NT2/D1 (cell line): Measurements from ENCODE around the gene PTPN6.

Source experiments
- DNase-seq: peaks from one replicate; pipeline ENCODE4 v3.0.0-alpha.2; 2011; ENCODE audit warnings: low read depth, low spot score
- H3K27me3 ChIP-seq: 2 replicates; pipeline ENCODE4 v1.6.0; 2011; ENCODE audit warnings: mild to moderate bottlenecking; ENCODE audit not compliant: insufficient read length, insufficient read depth
- H3K36me3 ChIP-seq: 2 replicates; pipeline ENCODE4 v1.6.1; 2011; ENCODE audit warnings: mild to moderate bottlenecking, low read length, mixed read lengths; ENCODE audit not compliant: insufficient read depth, insufficient read length
- H3K4me1 ChIP-seq: 2 replicates; pipeline ENCODE4 v1.5.1; 2011; ENCODE audit not compliant: insufficient read depth, insufficient read length
- H3K4me3 ChIP-seq: 2 replicates; pipeline ENCODE4 v1.5.1; 2011; ENCODE audit warnings: low read depth; ENCODE audit not compliant: insufficient read length
- H3K9ac ChIP-seq: 2 replicates; pipeline ENCODE4 v1.6.0; 2011; ENCODE audit warnings: low read depth; ENCODE audit not compliant: insufficient read length
- H3K9me3 ChIP-seq: 2 replicates; pipeline ENCODE4 v1.5.1; 2011; ENCODE audit warnings: mild to moderate bottlenecking, low read length; ENCODE audit not compliant: insufficient read depth
- SUZ12 ChIP-seq: IDR thresholded peaks from 2 replicates; pipeline ENCODE4 v1.6.1; 2011; ENCODE audit not compliant: insufficient read length, insufficient read depth; ENCODE audit errors: extremely low read depth
- YY1 ChIP-seq: IDR thresholded peaks from 2 replicates; pipeline ENCODE4 v1.6.1; 2011; ENCODE audit not compliant: insufficient read length, insufficient read depth
- ZNF274 ChIP-seq: IDR thresholded peaks from 2 replicates; pipeline ENCODE4 v1.6.1; 2011; ENCODE audit warnings: mild to moderate bottlenecking, low read depth, low read length

Gene PTPN6

DNA sequence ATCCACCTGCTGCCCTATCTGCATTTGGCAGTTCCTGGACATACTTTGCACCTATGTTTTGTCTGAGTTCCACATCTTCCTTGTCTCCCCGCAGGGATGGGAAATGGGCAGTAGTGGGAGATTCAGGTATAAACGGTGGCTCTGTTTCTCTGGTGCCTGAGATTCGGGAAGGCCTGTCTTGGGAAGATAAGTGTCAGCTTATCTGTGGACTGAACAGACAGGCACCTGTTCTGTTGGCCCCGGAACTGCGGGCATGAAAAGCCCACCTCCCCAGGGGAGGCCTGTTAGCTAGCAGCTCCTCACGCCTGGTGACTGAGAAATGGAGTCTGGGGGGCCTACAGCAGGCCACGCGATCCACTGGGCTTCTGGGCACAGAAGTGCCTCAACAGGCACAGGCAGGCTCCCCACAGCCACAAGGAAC, 13.5 kb downstream of the PTPN6 start:
- Histone ChIP-seq H3K4me3 (no peak overlapping the region), H3K27me3 (no peaks in the 10 kb centered on the region), H3K4me1 (peaks cover 55% of the 10 kb centered on the region), H3K9ac (peak overlapping the region; percentile 50), H3K36me3 (peaks cover 63% of the 10 kb centered on the region), H3K9me3 (no peaks in the 10 kb centered on the region)
- no peak for DNase-seq
- TF ChIP-seq YY1 = no peak
- no peak for TF ChIP-seq ZNF274
- no peak for TF ChIP-seq SUZ12

DNA sequence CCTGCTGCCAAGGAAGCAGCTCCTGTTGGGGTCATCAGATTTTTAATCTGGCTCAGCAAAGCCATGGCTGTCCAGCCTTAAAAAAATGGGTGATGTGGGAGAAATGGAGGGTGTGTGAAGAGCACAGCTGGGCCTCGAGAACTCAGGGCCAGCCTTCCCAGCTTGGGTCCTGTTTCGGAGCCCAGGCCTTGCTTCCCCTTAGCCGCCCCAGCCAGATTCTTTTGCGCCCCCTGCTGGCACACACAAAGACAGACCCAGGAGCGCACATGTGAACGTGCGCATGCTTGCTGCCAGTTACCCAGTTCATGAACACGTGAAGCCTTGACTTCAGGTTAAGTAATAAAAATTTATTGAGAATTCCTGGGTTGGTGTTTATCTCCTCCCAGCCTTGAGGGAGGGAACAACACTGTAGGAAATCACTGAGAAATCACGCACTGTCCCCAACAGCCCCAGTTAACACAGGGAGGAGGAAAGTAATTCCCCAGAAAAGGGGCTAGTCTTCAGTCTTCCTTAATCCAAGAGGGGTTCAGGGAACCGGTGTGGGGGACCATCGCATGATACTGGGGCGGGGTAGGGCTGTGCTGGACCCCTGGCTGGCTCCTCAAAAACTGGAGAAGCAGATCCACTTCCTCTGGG, 14.0 kb downstream of the PTPN6 start:
- Histone ChIP-seq H3K9ac (peak overlapping the region; percentile 50), H3K4me1 (peaks cover 54% of the 10 kb centered on the region), H3K36me3 (peaks cover 65% of the 10 kb centered on the region), H3K9me3 (no peaks in the 10 kb centered on the region), H3K27me3 (no peaks in the 10 kb centered on the region), H3K4me3 (no peak overlapping the region)
- TF ChIP-seq ZNF274 (no peak), SUZ12 (no peak), YY1 (no peak)
- DNase-seq = peak; percentile 95

DNA sequence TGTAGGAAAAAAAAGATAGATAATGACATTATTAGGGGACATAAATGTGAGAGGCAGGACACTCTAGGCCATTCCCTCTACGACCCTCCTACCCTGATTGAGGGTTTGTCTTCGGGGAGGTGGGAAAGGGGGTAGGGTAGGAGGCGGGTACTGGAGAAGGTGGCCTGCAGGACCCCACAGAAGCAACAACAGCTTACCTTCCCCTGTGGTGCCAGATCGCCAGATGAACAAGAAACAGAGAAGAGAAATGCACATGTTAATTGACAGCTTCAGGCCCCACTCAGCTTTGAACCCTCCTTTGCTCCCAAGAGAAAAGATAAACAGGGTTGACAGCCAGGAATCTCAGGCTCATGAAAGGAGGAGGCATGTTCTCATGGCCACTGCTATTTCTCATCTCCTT, 14.6 kb downstream of the PTPN6 start:
- peaks cover 48% of the 10 kb centered on the region for H3K4me1 ChIP-seq
- DNase-seq = no peak
- no peak for TF ChIP-seq ZNF274
- no peak for TF ChIP-seq SUZ12
- TF ChIP-seq YY1 = no peak
- H3K36me3 ChIP-seq = peaks cover 63% of the 10 kb centered on the region
- H3K27me3 ChIP-seq = no peaks in the 10 kb centered on the region
- H3K9me3 ChIP-seq = no peaks in the 10 kb centered on the region
- H3K9ac ChIP-seq = no peak overlapping the region
- H3K4me3 ChIP-seq = no peak overlapping the region

DNA sequence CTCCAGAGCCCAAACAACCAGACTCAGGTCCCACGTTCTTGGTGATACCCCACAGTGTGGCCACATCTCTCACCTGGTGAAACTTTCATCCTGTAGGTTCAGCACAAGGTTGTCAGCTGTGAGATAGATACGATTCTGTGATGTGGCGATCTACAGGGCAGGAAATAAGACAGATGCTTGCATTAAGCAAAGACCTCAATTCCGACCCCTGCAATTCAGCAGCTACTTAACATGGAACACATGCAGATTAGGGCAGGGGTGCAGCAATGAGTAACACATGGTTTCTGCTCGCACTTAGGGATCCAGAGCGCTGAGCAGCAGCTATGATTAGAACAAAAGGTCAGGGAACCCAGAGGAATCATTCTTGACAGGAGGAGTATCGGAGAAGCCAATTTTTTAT, 15.2 kb downstream of the PTPN6 start:
- Histone ChIP-seq H3K36me3 (peaks cover 62% of the 10 kb centered on the region), H3K4me1 (peaks cover 42% of the 10 kb centered on the region), H3K9ac (no peak overlapping the region), H3K27me3 (no peaks in the 10 kb centered on the region), H3K4me3 (no peak overlapping the region), H3K9me3 (no peaks in the 10 kb centered on the region)
- DNase-seq = no peak
- no peak for TF ChIP-seq SUZ12
- no peak for TF ChIP-seq YY1
- TF ChIP-seq ZNF274 = no peak

DNA sequence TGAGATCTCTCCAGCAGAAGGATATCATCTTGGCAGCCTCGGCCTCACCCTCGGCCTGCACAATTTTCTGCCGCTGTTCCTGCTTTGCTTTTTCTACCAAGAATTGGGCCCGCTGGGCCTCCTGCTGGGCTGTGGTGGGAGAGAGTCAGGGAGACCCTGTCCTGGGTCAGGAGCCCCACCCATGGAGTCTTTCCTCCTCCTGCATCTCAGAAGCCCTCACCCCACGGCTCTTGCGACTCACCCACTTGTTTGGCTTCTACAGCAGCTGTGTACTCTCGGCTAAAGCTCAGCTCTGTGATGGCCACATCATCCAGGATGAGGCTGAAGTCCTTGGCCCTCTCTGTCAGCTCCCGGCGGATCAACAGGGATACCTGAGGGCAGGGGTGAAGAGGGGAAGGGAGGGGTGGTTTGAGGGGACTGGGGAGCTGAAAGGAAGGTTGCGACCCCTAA, 16.5 kb downstream of the PTPN6 start:
- peaks cover 75% of the 10 kb centered on the region for H3K36me3 ChIP-seq
- no peaks in the 10 kb centered on the region for H3K9me3 ChIP-seq
- H3K27me3 ChIP-seq = no peaks in the 10 kb centered on the region
- TF ChIP-seq SUZ12 (no peak), ZNF274 (no peak), YY1 (no peak)
- H3K4me1 ChIP-seq = peaks cover 33% of the 10 kb centered on the region
- no peak for DNase-seq
- H3K9ac ChIP-seq = peak overlapping the region; percentile 34
- H3K4me3 ChIP-seq = no peak overlapping the region

DNA sequence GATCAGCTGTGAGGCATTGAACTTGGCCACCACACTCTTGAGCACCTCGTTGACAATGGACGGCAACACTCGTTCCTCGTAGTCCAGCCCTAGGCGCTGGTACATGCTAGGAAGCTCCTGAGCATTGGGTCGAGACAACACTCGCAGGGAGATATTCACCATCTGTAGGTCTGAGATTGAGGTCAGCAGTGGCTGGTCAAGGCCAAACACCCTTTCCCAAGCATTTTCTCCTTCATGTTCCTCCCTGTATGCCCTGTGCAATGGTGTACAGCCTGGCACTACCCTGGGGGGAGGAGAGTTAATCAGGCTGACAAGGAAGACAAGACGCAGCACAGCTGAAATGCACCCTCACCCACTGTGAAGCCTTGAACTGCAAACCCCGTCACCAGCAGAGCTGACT, 17.3 kb downstream of the PTPN6 start:
- H3K27me3 ChIP-seq = no peaks in the 10 kb centered on the region
- H3K36me3 ChIP-seq = peaks cover 83% of the 10 kb centered on the region
- DNase-seq = no peak
- H3K9ac ChIP-seq = peak overlapping the region; percentile 79
- H3K4me3 ChIP-seq = no peak overlapping the region
- no peaks in the 10 kb centered on the region for H3K9me3 ChIP-seq
- peaks cover 26% of the 10 kb centered on the region for H3K4me1 ChIP-seq
- TF ChIP-seq SUZ12 (no peak), ZNF274 (no peak), YY1 (no peak)

DNA sequence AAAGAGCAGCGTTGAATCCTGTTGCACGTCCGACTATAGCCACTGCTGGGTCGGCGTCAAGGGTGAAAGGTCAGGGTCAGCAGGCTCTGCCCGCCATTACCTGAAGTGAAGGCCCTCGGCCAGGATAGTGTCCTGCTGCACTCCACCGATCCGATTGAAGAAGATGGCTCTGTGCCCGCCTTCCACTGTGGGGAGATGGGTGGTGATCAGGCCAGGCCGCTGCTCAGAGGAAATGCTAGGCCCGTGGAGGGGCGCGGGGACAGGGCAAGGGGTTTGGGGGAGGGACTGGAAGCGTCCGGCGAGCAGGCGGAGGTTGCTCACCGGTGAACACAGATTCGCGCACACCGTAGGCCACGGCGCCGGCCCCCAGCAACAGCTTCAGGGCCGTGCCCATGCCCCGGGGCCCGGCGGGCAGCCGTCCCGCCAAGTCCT, 19.0 kb downstream of the PTPN6 start:
- peak; percentile 57 for DNase-seq
- peak overlapping the region; percentile 99 for H3K4me3 ChIP-seq
- peaks cover 13% of the 10 kb centered on the region for H3K4me1 ChIP-seq
- TF ChIP-seq YY1 (no peak), ZNF274 (no peak), SUZ12 (no peak)
- H3K9ac ChIP-seq = peak overlapping the region; percentile 100
- peaks cover 83% of the 10 kb centered on the region for H3K36me3 ChIP-seq
- H3K27me3 ChIP-seq = no peaks in the 10 kb centered on the region
- no peaks in the 10 kb centered on the region for H3K9me3 ChIP-seq
